DND-41 (cell line): ENCODE data around the gene THBS2.

Source experiments
- ATAC-seq: fragments of 200-7000 bp; cut with Tn5 transposase; 3 replicates; pipeline ENCODE4 v1.9.1; 2021; ENCODE audit warnings: low read depth; ENCODE audit not compliant: insufficient read depth
- DNase-seq: peaks from one replicate; pipeline ENCODE4 v3.0.0-alpha.2; 2020
- H2AFZ ChIP-seq: 2 replicates; pipeline ENCODE4 v1.6.0; 2012; ENCODE audit warnings: low read depth, low read length
- H3K27ac ChIP-seq: 2 replicates; pipeline ENCODE4 v1.5.1; 2012; ENCODE audit warnings: low read length, inconsistent platforms
- H3K27me3 ChIP-seq: fragments of 200-600 bp; sonication (generic); 2 replicates; pipeline ENCODE4 v1.6.0; 2012; ENCODE audit warnings: low read length, mild to moderate bottlenecking, inconsistent platforms; ENCODE audit not compliant: insufficient read depth, poor library complexity
- H3K36me3 ChIP-seq: 2 replicates; pipeline ENCODE4 v1.5.1; 2012; ENCODE audit warnings: low read length, inconsistent platforms; ENCODE audit not compliant: insufficient read depth
- H3K4me1 ChIP-seq: 2 replicates; pipeline ENCODE4 v1.5.1; 2012; ENCODE audit warnings: mild to moderate bottlenecking, low read length; ENCODE audit not compliant: insufficient read depth
- H3K4me2 ChIP-seq: 2 replicates; pipeline ENCODE4 v1.6.0; 2012; ENCODE audit warnings: mild to moderate bottlenecking, moderate library complexity, low read length, inconsistent platforms; ENCODE audit not compliant: insufficient read depth
- H3K4me3 ChIP-seq, 2 experiments: fragments of 200-600 bp in 1 of 2; shearing (Covaris generic) in 1 of 2; 2 replicates each; pipeline ENCODE4 v1.5.1; 2012 to 2016; ENCODE audit warnings: inconsistent platforms in 2 of 2, low read length in 2 of 2, mild to moderate bottlenecking in 2 of 2, low read depth in 1 of 2, moderate library complexity in 1 of 2
- H3K79me2 ChIP-seq: 2 replicates; pipeline ENCODE4 v1.6.0; 2012; ENCODE audit warnings: low read length, inconsistent platforms; ENCODE audit not compliant: insufficient read depth
- H3K9ac ChIP-seq: 2 replicates; pipeline ENCODE4 v1.6.0; 2012; ENCODE audit warnings: low read depth, mild to moderate bottlenecking, inconsistent platforms, low read length, moderate library complexity
- H3K9me3 ChIP-seq: 2 replicates; pipeline ENCODE4 v1.5.1; 2012; ENCODE audit warnings: low read length, moderate library complexity, mild to moderate bottlenecking, inconsistent platforms; ENCODE audit not compliant: insufficient read depth, severe bottlenecking
- H4K20me1 ChIP-seq: 2 replicates; pipeline ENCODE4 v1.6.0; 2012; ENCODE audit warnings: low read length; ENCODE audit not compliant: insufficient read depth
- EZH2 ChIP-seq: IDR thresholded peaks from 3 replicates; pipeline ENCODE4 v1.6.1; 2012; ENCODE audit warnings: borderline replicate concordance, low read depth, mild to moderate bottlenecking, moderate library complexity, low read length, inconsistent platforms; ENCODE audit not compliant: severe bottlenecking
- TF ChIP-seq, protein P1 (sequence below): IDR thresholded peaks from 2 replicates; pipeline ENCODE4 v1.5.1; 2012; ENCODE audit warnings: borderline replicate concordance, low read length, moderate library complexity, mild to moderate bottlenecking; ENCODE audit not compliant: poor library complexity, severe bottlenecking; ENCODE audit errors: extremely low read depth

The THBS2 gene

DNA sequence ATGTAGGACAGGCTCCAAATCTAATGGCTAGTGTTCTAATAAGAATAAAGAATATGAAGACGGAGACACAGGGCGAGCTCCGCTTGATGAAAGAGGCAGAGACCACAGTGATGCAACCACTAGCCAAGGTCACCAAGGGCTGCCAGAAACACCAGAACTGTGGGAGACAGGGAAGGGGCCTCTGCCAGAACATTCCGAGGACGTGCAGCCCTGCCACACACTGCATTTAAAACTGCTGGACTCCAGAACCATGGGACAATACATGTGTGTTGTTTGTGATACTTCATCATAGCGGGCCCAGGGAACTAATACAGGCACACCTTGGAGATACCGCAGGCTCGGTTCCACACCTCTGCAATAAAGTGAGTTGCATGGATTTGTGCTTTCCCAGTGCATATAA is 2.9 kb upstream of the THBS2 start:
- ATAC-seq: no peak
- H3K36me3 ChIP-seq: no peaks in the 10 kb centered on the region
- H2AFZ ChIP-seq: no peak overlapping the region
- H3K27me3 ChIP-seq: no peaks in the 10 kb centered on the region
- H3K4me2 ChIP-seq: no peak overlapping the region
- no peak overlapping the region for H3K4me3 ChIP-seq
- no peak for DNase-seq
- H3K9ac ChIP-seq: no peak overlapping the region
- H3K9me3 ChIP-seq: no peaks in the 10 kb centered on the region
- no peak for TF ChIP-seq EZH2
- H3K27ac ChIP-seq: no peak overlapping the region
- no peaks in the 10 kb centered on the region for H3K4me1 ChIP-seq
- no peaks in the 10 kb centered on the region for H4K20me1 ChIP-seq
- H3K79me2 ChIP-seq: no peaks in the 10 kb centered on the region

DNA sequence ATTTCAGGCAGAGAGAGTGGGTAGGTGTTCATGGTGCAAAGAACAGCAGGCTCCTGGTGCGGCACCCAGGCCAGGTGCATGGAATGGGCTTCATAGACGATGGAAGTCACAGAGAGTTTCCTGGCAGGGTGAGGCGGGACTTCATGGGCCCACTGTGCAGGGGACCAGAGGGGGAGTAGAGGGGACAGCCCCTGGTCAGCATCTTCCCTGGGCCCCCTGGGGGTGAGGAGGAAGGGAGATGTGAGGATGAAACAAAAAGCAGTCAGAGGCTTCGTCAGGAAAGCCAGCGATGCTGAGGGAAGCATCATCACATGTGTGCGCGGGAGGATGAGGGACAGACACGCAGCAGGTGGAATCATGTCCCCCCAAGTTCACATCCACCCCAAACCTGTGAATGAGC is 2.4 kb upstream of the THBS2 start:
- TF ChIP-seq, protein P1, sequence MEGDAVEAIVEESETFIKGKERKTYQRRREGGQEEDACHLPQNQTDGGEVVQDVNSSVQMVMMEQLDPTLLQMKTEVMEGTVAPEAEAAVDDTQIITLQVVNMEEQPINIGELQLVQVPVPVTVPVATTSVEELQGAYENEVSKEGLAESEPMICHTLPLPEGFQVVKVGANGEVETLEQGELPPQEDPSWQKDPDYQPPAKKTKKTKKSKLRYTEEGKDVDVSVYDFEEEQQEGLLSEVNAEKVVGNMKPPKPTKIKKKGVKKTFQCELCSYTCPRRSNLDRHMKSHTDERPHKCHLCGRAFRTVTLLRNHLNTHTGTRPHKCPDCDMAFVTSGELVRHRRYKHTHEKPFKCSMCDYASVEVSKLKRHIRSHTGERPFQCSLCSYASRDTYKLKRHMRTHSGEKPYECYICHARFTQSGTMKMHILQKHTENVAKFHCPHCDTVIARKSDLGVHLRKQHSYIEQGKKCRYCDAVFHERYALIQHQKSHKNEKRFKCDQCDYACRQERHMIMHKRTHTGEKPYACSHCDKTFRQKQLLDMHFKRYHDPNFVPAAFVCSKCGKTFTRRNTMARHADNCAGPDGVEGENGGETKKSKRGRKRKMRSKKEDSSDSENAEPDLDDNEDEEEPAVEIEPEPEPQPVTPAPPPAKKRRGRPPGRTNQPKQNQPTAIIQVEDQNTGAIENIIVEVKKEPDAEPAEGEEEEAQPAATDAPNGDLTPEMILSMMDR: no peak
- no peak for TF ChIP-seq EZH2
- H3K4me2 ChIP-seq: no peak overlapping the region
- H3K27ac ChIP-seq: no peak overlapping the region
- no peak for ATAC-seq
- no peaks in the 10 kb centered on the region for H4K20me1 ChIP-seq
- no peaks in the 10 kb centered on the region for H3K27me3 ChIP-seq
- no peaks in the 10 kb centered on the region for H3K4me1 ChIP-seq
- H2AFZ ChIP-seq: no peak overlapping the region
- no peak overlapping the region for H3K9ac ChIP-seq
- H3K79me2 ChIP-seq: no peaks in the 10 kb centered on the region
- H3K4me3 ChIP-seq: no peak overlapping the region
- H3K36me3 ChIP-seq: no peaks in the 10 kb centered on the region
- DNase-seq: no peak
- H3K9me3 ChIP-seq: no peaks in the 10 kb centered on the region

DNA sequence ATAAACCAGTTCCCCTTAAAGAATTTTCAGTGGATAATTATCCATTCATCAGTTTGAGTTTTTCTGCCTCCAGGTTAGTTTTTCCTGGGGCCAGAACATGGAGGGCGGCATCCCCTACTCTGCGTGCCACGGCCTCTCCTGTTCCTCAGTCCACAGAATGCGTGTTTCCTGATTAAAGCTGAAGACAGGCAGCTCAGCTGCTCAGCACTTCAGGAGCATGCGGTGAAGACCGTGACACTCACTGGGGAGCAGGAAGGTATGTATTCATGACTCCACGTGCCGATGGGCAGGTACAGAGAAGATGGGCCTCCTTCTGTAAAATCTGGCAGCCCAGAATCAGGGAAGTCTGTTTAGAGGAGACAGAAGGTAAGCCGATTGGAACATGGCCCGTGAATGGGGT is 2.0 kb upstream of the THBS2 start:
- Histone ChIP-seq H3K27ac (no peak overlapping the region), H3K9me3 (no peaks in the 10 kb centered on the region), H3K4me2 (no peak overlapping the region), H4K20me1 (no peaks in the 10 kb centered on the region), H3K4me3 (no peak overlapping the region), H3K4me1 (no peaks in the 10 kb centered on the region), H3K79me2 (no peaks in the 10 kb centered on the region), H3K27me3 (no peaks in the 10 kb centered on the region), H2AFZ (no peak overlapping the region), H3K9ac (no peak overlapping the region), H3K36me3 (no peaks in the 10 kb centered on the region)
- no peak for ATAC-seq
- no peak for DNase-seq
- no peak for TF ChIP-seq EZH2
- TF ChIP-seq, protein P1: no peak

DNA sequence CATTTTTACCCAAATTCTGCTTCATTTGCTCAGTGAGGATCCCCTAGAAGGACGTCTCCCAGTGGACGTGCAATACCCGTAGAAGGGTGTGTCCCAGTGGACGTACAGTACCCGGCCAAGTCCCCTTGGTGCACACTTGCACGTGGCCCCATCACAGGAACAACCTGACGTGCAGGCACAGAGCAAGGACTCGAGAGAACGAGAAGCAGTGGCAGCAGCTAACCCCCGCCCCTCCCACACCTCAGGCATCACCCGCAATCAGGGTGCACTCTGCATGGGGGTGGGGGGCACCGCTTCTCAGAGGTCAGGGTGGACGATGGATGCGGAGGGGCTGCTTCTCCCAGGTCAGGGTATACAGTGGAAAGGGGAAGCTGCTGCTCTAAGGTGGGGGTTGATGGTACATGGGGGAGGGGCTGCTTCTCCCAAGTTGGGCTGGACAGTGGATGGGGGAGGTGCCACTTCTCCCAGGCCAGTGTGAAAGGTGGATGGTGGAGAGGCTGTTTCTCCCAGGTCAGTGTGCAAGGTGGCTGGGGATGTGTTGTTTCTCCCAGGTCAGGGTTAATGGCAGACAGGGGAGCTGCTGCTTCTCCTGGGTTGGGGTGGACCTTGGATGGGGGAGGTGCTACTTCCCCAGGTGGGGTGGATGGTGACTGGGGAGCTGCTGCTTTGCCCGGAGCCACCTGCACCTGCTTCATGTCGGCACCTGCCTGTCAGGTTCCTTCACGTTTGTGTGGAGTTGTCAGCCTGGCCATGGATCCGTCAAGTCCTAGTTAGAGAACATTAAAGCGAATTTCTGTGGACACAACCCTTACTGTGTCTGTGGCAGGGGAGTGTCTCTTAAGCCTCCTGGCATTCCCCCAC is 1.0 kb upstream of the THBS2 start:
- Histone ChIP-seq H3K27ac (no peak overlapping the region), H3K27me3 (no peaks in the 10 kb centered on the region), H2AFZ (no peak overlapping the region), H3K36me3 (no peaks in the 10 kb centered on the region), H3K4me2 (no peak overlapping the region), H3K4me1 (no peaks in the 10 kb centered on the region), H3K9me3 (no peaks in the 10 kb centered on the region), H3K4me3 (no peak overlapping the region), H3K79me2 (no peaks in the 10 kb centered on the region), H4K20me1 (no peaks in the 10 kb centered on the region), H3K9ac (no peak overlapping the region)
- DNase-seq (no peak), ATAC-seq (no peak)
- no peak for TF ChIP-seq EZH2
- TF ChIP-seq, protein P1: no peak
